Fibroblast of skin of right quadriceps (primary cell): ENCODE measurements around the gene HDGFL3.
"Not testable (repeated sequence)": the region's sequence is repeated elsewhere in the genome, so short reads cannot be mapped to it uniquely, and the experiment has no call there.

Experiments used
- DNase-seq: peaks from one replicate; pipeline ENCODE4 v3.0.0-alpha.2; 2013

Gene HDGFL3

DNA sequence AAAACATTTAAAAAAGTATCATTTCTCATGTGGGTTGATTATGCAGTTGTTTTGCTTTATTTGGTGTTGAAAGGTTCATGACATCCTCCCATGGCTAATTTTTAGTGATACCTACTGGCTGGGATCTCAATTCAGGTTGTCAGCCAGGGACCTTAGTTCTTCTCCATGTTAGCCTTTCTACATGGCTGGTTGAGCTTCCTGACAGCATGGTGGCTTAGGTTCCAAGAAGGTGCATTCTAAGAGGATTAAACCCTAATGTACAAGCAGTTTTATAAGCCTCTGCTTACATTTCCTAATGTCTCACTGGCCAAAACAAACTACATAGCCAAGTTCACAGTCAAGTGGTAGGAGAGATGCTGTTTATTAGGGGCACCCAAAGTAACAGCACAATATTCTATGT is 109.5 kb downstream of the HDGFL3 start:
- DNase-seq: no peak

DNA sequence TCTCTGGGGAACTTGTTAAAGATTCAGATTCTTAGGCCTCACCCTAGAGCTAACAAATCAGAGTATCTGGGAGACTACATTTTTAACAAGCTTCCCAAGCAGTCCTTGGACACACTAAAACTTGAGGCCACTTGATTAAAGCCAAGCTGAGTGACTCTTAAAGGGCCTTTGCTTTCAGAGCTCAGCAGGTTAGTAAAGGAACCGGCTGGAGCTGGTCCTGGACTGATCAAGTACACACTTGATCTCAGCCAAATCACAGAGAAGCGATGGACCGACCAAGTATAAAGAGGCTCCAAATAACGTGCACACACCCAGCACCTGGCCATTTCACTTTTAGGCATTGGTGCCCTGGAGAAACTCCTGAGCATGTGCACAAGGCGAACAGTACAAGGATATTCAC is 113.0 kb downstream of the HDGFL3 start:
- DNase-seq: no peak

DNA sequence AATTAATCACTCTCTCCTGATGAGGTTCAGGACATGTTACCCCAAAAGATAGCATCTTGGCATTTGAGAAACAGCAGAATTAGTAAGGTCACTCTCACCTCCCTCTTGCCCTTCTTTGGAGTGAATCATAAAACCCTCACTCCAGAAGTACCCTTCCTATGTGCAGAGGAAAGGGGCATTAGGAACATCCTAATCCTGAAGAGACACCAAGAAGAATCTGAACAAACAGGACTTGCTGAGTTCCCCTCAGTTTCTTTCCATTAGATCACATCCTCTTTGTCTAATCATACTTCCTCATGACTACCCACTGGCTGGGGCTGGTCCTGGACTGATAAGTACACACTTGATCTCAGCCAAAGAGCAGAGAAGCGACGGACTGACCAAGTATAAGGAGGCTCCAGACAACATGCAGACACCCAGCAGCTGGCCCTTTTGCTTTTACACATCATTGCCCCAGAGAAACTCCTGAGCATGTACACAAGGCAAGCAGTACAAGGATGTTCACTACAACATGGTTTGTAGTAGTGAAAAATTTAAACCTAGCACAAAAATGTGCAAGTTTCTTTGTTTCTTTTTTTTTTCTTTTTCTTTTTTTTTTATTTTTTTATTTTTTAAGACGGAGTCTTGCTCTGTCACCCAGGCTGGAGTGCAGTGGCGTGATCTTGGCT is 115.2 kb downstream of the HDGFL3 start:
- no peak for DNase-seq

DNA sequence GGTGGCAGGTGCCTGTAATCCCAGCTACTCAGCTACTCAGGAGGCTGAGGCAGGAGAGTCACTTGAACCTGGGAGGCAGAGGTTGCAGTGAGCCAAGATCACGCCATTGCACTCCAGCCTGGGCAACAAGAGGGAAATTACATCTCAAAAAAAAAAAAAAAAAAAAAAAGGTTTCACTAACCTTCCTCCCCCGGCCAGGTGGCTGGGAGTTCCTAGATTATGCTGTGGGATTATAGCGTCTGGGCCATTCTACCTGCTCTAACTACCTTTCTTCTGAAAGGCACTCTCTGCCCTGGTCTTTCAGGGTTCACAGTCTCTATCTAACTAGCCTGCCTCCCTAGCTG is 115.7 kb downstream of the HDGFL3 start:
- DNase-seq: not testable (repeated sequence)

DNA sequence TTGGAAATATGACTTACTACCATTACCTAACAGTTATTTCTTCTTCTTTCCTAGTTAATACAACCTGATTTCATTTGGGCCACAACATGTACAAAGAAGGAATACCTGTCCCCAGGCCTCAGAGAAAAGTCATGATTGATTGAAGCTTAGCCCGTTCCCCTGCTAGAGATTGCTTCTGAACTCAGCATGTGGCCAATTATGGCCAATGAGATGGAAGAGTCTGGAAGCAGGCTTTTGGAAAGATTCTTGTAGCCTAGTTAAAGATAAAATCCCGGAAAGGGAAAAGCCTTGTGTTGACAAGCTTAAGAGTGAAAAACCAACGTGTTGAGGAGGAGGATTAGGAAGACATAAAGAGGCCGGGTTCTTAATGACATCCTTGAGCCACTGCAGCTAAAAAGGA is 117.2 kb downstream of the HDGFL3 start:
- DNase-seq: no peak

DNA sequence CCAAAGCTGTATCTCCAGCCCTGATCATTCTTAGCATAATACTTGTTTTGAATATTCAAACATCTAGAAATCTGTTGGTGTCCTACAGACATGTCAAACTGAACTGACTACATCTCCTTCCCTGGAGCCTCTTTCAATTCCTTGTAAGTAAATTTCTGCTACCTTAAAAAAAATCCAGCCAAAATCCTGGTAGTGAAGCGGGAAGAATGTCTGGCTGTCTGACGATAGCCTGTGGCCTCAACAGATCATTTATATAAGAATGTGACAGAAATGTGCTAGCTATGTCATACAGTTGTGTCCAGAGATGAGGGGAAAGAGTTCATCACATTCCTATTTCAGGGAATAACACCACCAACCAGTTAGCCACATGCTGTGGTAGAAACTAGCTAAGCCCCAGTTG is 118.7 kb downstream of the HDGFL3 start:
- no peak for DNase-seq

DNA sequence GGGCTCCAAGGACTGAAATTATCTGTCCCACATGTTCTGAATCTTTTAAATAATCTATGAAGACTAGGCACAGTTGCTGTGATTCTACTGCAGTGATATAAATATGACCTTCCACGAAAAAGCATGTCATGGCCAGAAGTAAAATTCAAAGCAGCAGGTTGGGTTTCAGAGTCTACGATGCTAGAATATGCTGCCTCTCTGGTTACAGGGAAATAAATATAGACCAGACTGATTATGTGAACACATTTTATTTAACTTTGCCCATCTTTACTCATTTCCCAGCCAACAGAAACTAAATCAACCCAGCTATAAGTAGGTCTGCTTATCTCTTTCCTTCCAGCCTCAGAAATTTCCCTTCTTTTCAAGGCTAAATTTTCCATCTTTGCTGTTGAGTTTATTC is 120.0 kb downstream of the HDGFL3 start:
- DNase-seq: no peak

DNA sequence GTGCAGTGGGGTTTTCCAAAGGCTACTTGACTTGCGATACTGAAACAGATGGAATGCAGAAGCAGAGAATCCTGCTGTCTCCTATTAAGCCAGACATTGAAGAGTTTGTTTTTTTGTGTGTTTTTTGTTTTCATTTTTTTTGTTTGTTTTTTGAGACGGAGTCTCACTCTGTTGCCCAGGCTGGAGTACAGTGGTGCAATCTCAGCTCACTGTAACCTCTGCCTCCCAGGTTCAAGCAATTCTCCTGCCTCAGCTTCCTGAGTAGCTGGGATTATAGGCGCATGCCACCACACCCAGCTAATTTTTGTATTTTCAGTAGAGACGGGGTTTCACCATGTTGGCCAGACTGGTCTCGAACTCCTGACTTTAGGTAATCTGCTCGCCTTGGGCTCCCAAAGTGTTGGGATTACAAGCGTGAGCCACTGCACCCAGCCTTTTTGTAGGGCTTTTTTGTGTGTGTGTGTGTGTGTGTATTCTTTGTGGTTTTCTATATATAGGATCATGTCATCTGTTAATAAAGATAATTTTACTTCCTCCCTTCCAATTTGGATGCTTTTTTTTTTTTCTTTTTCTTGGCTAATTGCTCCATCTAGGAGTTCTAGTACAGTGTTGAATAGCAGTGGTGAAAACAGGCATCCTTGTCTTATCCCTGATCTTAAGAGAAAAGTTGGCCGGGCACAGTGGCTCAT is 121.6 kb downstream of the HDGFL3 start:
- DNase-seq: not testable (repeated sequence)

DNA sequence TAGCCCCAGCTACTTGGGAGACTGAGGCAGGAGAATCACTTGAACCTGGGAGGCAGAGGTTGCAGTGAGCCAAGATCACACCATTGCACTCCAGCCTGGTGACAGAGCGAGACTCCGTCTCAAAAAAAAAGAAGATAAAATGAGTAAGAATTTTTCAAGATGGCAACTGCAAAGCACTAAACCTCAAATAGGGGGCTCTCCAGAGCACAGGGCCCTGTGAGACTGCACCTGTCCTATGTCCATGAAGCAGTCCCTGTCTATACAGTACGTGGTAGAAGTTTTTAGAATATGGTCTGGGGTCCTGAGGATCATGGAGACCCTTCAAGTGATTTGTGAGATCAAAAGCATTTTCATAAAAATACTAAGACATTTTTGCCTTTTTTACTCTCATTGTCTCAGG is 122.2 kb downstream of the HDGFL3 start:
- DNase-seq: not testable (repeated sequence)

DNA sequence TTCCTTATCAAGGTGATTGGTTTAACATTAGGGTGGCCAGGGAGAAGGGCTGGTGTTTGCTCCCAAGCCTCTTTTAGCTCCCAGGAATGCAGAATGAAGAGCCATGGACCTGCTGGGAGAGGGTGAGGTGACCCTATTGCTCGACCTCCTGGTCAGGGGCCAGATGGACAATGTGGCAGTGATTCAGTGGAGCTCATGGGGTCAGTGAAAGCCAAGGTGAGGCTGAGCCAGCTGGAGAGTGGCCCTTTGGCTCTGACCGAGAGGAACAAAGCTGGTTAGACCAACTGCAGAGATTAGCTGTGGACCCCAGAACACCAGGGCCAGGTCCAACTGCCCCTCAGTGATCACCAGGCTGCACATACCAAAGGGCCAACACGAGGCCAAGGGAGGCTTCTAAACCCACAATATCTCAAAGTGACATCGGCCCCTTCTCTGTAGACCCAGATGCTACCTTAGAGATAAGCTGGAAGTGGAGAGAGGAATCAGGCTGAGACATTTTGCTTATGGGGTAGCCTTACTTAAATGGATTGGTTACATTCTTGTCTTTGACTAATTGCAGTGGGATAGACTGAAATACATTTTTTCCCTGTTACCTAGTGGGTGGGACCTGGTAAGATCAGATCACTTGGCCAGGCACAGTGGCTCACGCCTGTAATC is 124.8 kb downstream of the HDGFL3 start:
- DNase-seq: no peak

DNA sequence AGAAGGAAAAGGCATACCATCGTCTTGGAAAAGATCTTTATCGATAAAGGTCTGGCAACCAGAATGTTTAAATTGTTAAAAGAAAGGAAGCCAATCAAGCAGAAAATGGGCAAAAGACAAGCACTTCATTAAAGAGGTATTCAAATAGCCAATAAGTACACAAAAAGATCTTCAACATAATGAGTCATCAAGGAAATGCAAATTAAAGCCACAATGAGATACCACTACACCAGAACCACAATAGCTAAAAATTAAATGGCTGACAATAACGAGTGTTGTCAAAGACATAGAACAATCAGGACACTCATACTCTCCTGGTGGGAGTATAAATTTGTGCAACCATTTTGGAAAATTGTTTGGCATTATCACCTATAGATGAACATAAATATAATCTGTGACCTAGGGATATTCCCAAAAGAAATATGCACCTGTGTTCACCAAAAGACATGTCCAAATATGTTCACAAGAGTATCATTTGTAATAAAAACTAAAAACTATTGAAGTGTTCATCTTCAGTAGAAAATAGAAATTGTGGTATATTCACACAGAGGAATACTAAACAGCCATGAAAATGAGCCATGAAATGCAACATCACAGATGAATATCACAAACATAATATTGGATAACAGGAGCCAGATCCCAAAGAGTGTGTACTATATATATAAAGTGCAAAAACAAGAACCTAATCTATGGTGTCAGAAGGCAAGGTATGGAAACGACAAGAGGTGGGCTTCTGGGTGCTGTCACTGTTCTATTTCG is 126.2 kb downstream of the HDGFL3 start:
- no peak for DNase-seq

DNA sequence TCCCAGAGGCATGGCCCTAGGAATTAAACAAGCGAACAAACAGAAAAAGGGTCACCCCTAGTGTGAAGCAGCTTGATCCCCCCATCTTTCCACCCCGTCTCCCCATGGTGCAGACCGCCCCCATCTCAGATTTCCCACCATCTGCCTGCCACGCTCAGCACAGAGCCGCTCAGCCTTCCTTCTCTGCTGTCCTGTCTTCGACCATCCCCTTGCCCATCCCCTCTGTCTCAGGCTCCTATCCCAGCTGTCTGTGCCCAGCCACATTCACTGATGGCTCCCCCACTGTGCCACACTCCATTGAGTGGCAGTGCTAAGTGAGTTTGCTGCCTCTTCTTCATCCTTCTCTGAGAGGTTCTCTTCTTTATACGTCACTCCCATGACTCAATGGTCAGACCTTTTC is 128.9 kb downstream of the HDGFL3 start:
- no peak for DNase-seq
